GM19043 (cell line): ENCODE results near the gene TAGLN.

Experiments
- ATAC-seq: cut with Tn5 transposase; IDR thresholded peaks from one replicate; pipeline ENCODE4 v1.9.1; 2021; ENCODE audit warnings: low read depth; ENCODE audit not compliant: unreplicated experiment

The TAGLN gene

DNA sequence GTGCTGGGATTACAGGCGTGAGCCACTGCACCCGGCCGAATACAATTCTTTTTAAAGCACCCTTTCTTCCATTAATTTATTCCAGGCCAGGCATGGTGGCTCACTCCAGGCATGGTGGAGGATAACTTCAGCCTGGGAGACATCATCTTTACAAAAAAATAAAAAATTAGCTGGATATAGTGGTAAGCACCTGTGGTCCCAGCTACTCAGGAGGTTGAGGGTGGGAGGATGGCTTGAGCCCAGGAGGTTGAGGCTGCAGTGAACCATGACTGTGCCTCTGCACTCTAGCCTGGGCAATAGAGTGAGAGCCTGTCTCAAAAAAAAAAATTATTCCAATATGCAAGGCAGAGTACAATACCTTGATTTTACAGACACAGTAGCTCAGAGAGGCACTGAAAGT is 11.4 kb downstream of the TAGLN start:
- ATAC-seq: no peak

DNA sequence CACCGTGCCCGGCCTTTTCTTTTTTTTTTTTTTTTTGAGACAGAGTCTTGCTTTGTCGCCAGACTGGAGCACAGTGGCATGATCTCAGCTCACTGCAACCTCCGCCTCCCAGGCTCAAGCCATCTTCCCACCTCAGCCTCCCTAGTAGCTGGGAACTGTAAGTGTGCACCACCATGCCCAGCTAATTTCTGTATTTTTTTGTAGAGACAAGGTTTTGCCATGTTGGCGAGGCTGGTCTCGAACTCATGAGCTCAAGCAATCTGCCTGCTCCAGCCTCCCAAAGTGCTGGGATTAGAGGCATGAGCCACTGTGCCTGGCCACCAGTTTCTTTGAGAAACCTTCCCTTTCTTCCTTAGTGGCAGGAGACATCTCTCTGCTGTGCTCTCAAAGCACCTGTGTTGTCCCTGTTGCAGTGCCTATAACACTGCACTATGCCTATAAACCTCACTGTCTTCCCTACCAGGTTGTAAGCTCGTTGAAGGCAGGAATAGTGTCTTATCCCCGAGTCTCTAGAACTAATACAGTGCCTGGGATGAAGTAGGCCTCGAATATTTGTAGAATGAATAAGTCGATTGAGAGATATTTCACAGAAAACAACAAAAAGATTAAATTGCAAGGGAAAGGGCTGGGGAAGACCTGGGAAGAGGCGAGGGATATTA is 13.7 kb downstream of the TAGLN start:
- no peak for ATAC-seq

DNA sequence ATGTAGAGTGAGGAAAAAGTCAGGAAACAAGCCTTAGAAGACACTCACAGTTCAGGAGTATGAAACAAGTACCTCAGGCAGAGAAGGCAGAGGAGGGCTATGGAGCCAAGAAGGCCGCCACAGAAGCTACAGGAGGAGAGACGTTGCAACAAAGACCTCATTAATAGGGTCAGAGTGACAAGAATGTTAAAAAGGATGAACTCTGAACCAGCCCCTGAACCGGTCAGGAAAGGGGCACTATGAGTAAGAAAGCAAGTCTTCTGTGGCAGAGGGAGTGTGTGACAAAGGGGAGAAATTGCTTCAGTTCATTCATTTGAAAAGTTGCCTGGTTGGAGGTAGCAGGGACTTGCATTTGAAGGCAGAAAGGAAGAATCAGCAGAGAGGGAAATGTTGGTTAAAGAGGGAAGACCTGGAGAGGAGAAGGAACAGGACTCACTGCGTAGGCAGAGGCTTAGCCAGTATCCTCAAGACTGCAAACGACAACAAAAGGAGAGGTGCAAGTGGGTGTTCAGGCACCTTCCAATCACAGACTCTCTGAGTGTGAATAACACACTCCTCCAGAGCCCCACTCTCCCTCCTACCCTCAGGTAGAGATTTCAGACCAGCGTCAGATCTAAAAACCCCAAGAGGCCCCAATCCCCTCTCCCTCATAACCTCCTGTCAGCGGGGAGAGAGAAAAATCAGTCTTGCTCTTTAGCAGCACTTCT is 15.4 kb downstream of the TAGLN start:
- ATAC-seq: no peak

DNA sequence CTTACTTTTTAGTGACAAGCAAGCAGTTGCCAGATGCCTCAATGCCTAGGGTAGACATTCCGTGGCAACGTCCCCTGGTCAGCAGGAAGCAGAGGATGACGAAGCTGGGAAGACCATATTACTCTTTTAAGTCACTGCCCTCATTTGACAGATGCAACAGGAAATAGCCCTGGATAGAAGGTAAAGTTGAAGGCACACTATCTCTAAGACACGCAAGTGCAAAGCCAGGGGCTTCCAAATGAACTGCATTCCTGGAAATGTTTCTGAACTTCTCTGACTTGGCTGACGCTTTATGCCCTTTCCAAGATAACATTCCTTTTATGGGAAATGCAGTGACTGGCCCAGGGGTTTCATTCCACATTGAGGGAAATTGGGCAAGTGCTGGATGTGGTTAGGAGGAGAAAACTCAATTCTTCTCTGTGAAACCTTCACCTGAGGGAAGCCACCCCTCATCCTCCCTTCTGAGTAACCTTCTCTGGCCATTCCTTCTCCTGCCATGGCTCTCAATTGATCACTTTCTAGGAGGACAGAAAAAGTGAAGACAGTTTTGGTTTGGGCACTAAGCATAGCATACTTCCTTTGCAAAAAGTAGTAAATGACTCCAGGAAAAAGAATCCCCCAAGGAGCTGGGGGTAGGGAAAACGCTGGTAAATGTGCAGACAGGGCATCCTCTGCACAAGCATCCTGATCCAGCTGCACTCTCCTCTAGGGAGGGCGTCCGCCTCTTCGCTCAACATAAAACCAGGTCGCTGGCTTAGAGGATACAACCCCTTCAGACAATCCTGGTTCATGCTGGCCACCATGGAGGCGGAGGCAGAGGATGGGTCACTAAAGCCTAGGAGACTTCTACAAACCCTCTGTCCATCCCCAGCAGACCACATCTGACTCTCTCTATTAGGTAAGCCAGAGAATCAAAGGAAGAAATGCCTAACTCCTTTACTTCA is 18.2 kb downstream of the TAGLN start:
- no peak for ATAC-seq

DNA sequence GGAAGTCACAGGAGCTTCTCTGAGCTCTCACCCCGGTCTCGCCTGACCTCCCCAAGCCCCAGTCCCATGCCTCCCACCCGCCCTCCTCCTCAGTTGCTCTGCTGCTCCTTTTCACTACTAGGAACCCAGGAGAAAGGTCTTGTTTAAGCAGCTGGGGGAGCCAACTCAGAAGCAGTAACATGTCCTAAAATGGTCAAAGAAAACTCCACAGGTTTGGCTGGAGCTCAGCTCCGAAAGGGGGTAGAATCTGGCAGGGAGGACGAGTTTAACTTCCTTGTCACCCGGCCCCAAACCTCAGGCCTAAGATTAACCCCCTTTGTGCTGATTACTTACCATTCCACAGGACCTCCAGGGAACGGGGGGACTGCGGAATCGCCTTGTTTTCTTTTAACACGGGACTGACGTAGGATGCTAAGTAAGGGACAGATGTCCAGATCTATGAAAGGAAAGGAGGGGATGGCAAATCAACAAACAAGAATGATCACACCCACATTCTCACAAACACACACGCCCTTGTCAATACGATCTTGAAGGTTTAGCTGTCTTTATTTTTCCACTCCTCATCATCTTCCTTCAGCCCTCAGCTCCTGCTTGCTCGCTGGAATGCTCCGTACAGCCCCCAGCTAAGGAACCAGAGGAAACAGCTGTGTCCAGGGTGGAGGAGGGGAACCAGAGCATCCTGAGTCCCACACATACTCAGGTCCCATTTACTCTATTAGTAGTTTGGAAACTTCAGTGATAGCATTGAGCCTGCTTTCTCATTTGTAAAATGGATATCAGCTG is 19.2 kb downstream of the TAGLN start:
- ATAC-seq: no peak

DNA sequence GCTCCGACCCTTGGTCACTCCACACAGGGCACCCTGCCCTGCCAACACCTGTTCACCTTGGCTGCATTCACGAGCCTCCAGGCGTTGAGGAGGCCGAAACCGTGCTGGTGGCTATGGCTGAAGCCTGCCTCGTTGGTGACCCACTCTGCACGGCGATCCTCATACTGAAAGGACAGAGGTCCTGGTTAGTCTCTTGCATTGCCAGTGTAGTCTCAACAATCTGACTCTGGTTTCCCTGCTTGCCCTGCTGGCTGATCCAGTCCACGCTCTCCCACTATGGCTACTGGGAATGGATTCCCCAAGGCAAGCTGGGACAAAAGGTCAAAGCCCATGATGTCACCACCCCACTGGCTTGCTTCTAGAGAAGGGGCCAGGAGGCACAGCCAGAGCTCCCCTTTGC is 19.8 kb downstream of the TAGLN start:
- no peak for ATAC-seq

DNA sequence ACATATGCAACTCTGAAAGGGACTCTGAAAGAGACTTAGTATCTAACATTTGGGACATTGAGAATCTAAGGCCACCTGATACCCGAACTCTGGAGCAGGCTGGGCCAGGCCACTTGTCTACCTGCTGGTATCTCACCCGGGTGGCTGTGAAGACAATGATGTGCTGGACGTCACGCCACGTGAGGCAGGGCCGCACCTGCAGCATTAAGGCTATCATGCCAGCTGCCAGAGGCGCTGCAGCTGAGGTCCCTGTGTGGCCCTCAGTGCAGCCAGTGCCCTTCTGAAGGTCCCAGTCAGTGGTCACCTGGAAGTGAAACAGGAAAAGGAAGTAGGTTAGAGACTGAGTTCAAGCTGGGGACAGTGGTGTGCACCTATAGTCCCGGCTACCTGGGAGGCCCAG is 20.3 kb downstream of the TAGLN start:
- ATAC-seq: no peak

DNA sequence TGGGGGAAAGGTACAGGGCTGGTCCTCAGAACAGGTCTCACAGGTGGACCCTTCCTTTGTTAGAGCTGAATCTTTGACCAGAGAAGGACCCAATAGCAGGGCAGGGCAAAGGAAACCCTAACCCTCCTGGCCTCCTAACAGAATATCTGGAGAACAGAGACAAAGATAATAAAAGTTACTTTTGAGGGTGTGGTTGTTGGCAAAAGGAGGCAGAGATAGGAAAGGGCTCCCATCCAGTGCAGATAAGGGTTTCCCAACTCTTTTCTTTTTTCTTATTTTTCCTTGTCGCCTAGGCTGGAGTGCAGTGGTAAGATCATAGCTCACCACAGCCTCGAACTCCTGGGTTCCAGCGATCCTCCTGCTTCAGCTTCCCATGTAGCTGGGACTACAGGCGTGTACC is 20.8 kb downstream of the TAGLN start:
- no peak for ATAC-seq

DNA sequence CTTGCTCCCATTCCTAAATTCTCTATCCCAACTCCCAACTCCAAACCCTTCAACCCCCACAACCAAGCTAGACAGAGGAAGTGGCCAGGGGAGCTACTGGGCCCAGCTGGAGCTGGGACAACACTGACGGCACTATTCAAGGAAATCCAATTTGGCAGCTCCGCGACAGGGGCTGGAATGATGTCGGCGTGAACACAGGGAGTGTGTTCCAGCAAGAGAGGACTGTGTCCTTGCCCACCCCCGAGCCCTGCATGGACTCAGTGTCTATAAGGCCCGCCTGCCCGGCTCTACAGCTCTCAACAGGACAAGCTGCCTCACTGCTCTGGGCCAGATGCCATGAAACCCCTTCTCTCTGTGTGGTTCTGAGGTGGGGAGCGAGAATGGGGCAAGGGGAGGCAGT is 21.4 kb downstream of the TAGLN start:
- no peak for ATAC-seq

DNA sequence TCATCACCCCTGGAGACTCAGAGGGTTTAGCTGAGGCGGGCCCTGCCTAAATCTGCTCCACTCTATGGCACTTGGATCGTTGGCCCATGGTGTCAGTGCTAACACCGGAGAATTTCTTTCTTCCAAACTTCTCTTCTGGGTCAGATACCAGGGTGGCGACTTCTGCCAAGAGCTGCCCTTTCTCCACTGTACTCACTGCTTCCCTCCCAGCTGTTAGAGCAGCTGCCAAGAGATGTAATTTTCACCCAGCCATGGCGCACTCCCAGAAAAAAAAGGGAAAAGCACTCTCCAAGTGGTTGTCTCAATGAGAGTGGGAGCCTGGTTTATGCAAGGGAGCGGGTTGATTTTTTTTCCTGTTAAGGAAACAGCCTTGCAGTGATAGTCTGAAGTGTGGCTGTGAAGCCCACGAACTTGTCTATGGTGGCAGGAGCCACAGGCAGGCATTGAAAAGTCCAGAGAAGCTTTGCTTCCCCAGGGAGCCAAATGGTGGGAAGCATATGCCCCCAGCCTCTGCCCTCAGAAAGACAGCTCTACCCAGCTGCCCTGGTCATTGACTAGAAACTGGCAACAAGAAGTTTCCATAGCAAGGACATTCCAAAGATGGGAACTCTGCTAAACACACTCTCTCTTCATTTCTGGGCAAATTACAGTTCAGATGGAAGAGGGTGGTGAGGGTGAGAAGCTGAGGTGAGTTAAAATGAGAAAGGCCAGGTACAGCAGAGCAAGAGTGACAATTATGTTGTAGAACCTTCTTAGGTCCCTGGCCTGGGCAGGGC is 22.0 kb downstream of the TAGLN start:
- ATAC-seq: no peak

DNA sequence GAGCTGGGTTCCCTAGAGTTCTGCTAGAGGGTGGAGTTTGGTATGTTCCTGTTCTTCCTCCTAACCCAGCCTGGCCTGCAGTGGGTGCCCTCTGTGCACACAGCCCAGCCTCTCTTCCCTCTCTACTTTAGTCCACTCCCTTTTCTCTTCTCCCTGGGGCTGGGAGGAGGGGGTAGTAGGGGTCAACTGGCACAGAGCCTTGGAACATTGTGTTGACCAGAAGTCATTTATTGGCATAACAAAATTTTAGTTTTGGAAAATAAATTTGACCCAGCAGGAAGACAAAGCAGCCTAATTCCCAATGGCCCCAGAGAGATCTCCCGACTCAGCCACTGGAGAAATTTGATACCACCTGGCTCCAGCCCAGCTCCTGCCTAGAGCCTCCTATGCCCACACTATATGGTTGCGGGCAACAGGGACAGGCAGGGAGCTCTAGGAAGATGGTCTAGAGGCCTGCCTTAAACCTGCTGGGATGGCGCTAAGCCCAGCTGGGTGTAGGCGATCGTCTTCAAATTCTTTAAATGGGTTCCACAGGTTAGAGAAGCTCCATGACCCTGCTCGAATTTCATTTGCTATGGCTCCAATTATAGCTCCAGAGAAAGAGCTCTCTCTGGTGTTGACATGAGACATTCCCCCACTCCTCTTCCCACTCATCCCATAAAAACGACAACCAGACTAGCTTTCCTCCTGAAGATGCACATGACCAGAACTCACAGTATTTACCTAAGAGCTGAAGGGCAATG is 22.8 kb downstream of the TAGLN start:
- ATAC-seq: no peak

DNA sequence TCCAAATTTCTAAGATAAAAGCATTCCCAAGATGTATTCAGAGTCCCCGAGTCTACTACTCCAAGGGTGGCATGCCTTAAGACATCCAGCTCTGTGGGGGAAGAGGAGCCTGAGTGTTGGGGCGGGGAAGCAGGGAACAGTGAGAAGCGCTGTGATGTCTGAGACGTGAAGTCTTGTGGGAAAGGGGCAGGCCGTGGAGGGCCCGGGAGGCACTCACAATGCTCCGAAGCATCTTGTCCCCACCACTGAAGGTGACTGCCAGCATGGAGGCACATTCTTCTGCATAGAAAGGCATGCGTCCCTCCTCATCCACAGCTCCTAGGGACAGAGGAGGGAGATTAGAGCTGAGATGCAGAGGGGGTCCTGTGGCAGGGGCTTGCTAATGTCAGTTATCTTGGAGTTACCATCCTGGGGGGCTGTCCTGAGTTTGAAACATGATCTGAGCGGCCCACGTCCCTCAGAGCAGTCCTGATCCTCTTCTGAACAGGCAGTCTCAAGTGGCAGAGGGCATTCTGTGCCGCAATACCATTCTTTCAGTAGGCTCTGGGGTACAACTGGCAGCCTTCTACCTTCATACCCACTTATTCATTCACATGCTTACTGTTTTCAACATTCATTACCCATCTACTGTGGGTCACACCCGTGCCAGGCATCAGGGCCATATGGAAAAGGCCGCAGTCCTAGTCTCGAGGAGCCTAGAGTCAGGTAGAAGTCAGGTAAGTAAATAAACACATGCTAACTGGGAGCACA is 24.0 kb downstream of the TAGLN start:
- ATAC-seq: no peak

DNA sequence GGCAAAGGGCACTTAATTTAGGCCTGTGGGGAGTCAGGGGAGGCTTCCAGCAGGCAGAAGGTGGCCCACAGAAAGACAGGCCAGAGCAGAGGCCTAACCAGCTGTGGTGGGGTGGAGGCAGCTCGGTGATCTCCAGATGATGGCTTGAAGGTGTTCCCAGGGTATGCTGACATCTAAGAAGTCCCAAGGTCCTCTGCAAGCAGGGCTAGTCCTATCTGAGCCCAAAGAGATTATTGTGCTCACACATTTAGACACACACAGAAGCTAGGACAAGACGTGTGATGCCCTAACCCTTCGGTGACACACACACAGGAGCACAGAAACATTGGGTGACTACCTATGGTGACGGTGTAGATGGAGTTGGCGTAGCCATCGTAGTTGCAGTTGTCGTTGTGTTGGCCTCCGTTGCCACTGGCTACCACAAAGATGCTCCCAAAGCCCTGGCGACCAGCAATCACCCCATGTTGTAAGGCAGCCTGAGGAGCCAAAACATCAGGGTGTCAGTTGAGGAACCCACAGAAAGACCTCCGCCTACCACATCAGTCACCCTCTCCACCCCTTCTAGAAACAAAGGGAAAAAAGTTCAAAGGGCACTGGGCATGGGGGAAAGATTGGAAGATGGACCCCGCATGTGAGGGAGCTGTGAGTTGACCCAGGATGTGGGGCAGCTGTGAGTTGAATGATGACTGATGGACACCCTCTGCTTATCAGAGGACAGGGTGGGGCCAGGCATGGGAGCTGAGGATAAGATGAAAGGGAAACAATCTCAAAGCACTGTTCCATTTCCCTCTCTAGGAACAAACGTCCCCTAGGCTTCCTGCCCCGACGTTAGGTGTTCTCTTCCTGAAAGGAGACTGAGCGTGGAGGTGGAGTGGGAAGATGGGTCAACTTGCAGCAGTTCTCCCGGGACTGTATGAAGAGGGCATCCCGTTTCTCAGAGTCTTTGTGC is 24.8 kb downstream of the TAGLN start:
- no peak for ATAC-seq

DNA sequence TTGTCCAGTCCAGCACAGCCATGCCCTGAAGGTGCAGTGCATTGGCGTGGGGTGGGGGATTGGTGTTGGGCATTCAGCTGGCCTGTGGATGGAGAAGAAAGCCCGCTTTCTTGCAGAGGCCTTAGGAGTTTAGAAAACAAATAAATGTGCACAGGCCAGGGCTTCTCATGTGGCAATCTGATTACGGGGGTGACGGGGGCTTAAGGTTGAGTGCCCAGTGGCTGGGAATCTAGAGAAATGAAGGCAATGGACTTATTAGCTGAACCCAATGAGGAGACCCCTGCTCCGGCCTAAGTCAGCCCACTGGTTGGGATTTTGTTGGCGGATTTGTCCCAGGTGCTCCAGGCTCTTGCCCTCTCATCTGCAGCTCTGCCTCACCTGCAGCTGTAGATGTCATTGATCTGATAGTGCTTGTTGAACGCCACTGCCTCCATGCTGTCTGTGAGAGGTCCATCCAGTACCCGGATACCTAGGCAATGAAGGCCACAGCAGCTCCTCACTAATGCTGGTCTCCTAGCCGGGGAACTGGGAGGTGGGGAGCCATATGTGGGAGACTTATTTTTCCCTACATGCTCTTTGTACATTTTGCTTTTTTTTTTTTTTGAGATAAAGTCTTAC is 26.5 kb downstream of the TAGLN start:
- no peak for ATAC-seq

DNA sequence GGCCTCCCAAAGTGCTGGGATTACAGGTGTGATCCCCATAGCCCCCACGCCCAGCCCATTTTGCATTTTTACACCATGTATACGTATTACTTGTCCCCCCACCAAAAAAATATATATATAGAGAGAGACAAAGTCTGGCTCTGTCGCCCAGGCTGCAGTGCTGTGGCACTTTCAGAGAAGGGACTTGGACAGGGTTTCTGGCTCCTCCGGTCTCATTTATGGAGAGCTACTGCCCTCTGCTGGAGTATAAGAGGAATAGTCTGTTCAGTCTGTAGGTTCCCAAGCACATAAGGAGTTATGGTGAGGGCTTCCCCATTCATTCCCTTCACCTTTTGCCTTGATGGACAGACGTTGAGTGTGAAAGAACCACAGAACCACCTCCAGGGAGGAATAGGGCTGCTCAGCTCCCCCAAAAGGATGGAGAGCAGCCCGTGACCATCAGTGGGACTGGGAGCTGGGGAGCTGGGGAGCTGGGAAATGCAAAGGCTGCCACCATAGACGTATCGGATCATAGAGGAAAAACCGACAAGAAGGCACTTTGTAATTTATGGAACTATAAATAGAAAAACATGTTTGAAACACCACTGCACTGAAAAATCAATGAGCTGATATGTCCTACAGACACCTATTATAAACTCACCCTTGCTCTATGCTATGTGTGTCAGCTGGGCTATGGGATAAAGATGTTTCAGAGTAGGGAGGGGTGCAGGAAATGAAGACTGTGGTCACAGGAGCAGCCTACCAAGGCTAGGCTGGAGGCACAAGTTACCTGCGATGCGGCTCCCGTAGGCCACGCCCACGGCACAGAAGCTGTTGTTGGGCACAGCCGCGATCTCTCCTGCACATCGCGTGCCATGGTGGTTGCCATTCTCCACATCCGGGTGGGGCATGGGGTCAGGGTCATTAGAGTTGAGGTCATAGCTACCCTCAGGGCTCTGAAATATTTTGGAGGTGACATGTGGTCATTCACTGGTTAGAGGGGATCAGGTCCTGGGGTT is 27.5 kb downstream of the TAGLN start:
- ATAC-seq: no peak

DNA sequence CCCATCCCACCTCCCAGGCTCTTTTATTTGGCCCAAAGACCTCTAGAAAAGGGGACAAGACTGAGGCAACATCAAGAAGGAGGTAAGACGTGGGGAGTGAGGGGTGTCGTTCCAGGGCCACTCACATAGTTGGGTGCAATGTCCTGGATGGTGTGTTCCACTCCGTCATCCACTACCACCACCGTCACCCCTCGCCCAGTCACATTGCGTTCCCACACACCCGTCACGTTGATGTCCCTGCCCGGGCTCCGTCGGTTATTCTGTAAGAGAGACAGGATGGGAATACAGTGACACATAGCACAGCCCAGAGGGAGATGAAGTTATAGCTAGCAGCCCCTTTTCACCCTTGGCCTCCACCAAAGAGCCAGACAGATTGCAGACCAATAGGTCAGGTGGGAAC is 28.9 kb downstream of the TAGLN start:
- no peak for ATAC-seq
